NCI-H774 (cell line): Measurements from ENCODE around the gene HIGD1C.
"Not testable (repeated sequence)": the region's sequence is repeated elsewhere in the genome, so short reads cannot be mapped to it uniquely, and the experiment has no call there.

Source experiments
- DNase-seq: peaks from one replicate; lab custom pipeline; 2025; lab: John Stamatoyannopoulos, UW

Gene HIGD1C

GRCh38 chr12:50933459-50934124, 18.8 kb upstream of the HIGD1C start:
- DNase-seq = peak; percentile 9

- no peak for DNase-seq
These were observed 17.9 kb upstream of the HIGD1C start for GRCh38 chr12:50934371-50934851.

- DNase-seq = no peak
These were observed 17.1 kb upstream of the HIGD1C start for GRCh38 chr12:50934981-50935807.

GRCh38 chr12:50936821-50937530, 15.4 kb upstream of the HIGD1C start:
- DNase-seq = no peak

GRCh38 chr12:50937653-50938052, 14.7 kb upstream of the HIGD1C start:
- no peak for DNase-seq

GRCh38 chr12:50947933-50948626, 4.3 kb upstream of the HIGD1C start:
- no peak for DNase-seq

GRCh38 chr12:50948798-50949197, 3.5 kb upstream of the HIGD1C start:
- no peak for DNase-seq

- DNase-seq = no peak
These were observed 2.5 kb upstream of the HIGD1C start for GRCh38 chr12:50949801-50950302.

- DNase-seq = no peak
These were observed 1.2 kb upstream of the HIGD1C start for GRCh38 chr12:50951112-50951511.

GRCh38 chr12:50953047-50953446, 703 bp downstream of the HIGD1C start:
- no peak for DNase-seq

- not testable (repeated sequence) for DNase-seq
These were observed 2.4 kb downstream of the HIGD1C start for GRCh38 chr12:50954789-50955188.

GRCh38 chr12:50955288-50955687, 2.9 kb downstream of the HIGD1C start:
- no peak for DNase-seq

GRCh38 chr12:50955697-50956096, 3.4 kb downstream of the HIGD1C start:
- no peak for DNase-seq

- DNase-seq = no peak
These were observed 7.8 kb downstream of the HIGD1C start for GRCh38 chr12:50960130-50960529.

GRCh38 chr12:50961708-50962107, 9.4 kb downstream of the HIGD1C start:
- no peak for DNase-seq

- DNase-seq = no peak
These were observed 12.1 kb downstream of the HIGD1C start for GRCh38 chr12:50964432-50964831.

- DNase-seq = no peak
These were observed 19.6 kb downstream of the HIGD1C start for GRCh38 chr12:50971946-50972345.

- DNase-seq = no peak
These were observed 27.2 kb downstream of the HIGD1C start for GRCh38 chr12:50979369-50980052.

GRCh38 chr12:50980545-50980944, 28.2 kb downstream of the HIGD1C start:
- DNase-seq = no peak

- no peak for DNase-seq
These were observed 29.2 kb downstream of the HIGD1C start for GRCh38 chr12:50981319-50982239.
